Common myeloid progenitor, CD34-positive (primary cell): Measurements from ENCODE around the gene VPS13D.
A peak's percentile ranks its signal among the peaks of the same experiment; 100 is the strongest.

Experiments
- CTCF ChIA-PET: fragments of 350-600 bp; sonication (Branson Sonifier 250); formaldehyde crosslinking; loops from one replicate; lab custom pipeline; 2021; ENCODE audit warnings: antibody characterized with exemption; lab: Charles Lee
- POLR2A ChIA-PET: fragments of 350-600 bp; sonication (Branson Sonifier 250); formaldehyde crosslinking; loops from one replicate; lab custom pipeline; 2021; ENCODE audit warnings: antibody characterized with exemption; lab: Charles Lee
- DNase-seq, 3 donors: peaks; one replicate each; pipeline versions ENCODE4 v3.0.0 to v3.0.0-alpha.2; 2013
- H3K27ac ChIP-seq, 2 experiments: 1 replicate in 1 of 2; 2 replicates in 1 of 2; pipeline ENCODE4 v1.7.0; 2013; ENCODE audit warnings: inconsistent platforms in 2 of 2, low read length in 2 of 2, mild to moderate bottlenecking in 2 of 2, low read depth in 1 of 2, moderate library complexity in 1 of 2; ENCODE audit not compliant: severe bottlenecking in 2 of 2, insufficient read depth in 1 of 2, poor library complexity in 1 of 2
- H3K27me3 ChIP-seq, 5 experiments: replicated peaks in 2 of 5; 1 replicate in 3 of 5; 2 replicates in 2 of 5; pipeline versions ENCODE4 v1.6.1 to v1.7.0; 2013; ENCODE audit warnings: low read length in 4 of 5, mild to moderate bottlenecking in 2 of 5, moderate library complexity in 2 of 5, inconsistent platforms in 1 of 5; ENCODE audit not compliant: insufficient read depth in 5 of 5, control insufficient read depth in 4 of 5
- H3K36me3 ChIP-seq, 4 experiments: 1 replicate in 2 of 4; 2 replicates in 2 of 4; pipeline versions ENCODE4 v1.6.1 to v1.7.0; 2013; ENCODE audit warnings: low read length in 3 of 4, control low read depth in 1 of 4, mild to moderate bottlenecking in 1 of 4; ENCODE audit not compliant: control insufficient read depth in 4 of 4, insufficient read depth in 4 of 4
- H3K4me1 ChIP-seq, 4 experiments: 1 replicate in 3 of 4; 2 replicates in 1 of 4; pipeline versions ENCODE4 v1.6.1 to v1.7.1; 2013; ENCODE audit warnings: low read length in 3 of 4, mild to moderate bottlenecking in 3 of 4, control low read depth in 1 of 4, inconsistent platforms in 1 of 4, moderate library complexity in 1 of 4; ENCODE audit not compliant: control insufficient read depth in 4 of 4, insufficient read depth in 4 of 4; ENCODE audit errors: control extremely low read depth in 1 of 4
- H3K4me3 ChIP-seq, 7 experiments: 1 replicate in 4 of 7; 2 replicates in 3 of 7; pipeline versions ENCODE4 v1.5.1 to v1.7.0; 2013; ENCODE audit warnings: mild to moderate bottlenecking in 7 of 7, low read length in 6 of 7, moderate library complexity in 6 of 7, inconsistent platforms in 2 of 7, low read depth in 2 of 7, control low read depth in 1 of 7; ENCODE audit not compliant: insufficient read depth in 4 of 7, control insufficient read depth in 1 of 7; ENCODE audit errors: extremely low read depth in 1 of 7
- H3K9me3 ChIP-seq, 5 experiments: 1 replicate in 4 of 5; 2 replicates in 1 of 5; pipeline versions ENCODE4 v1.6.1 to v1.7.1; 2013; ENCODE audit warnings: low read length in 4 of 5, mild to moderate bottlenecking in 2 of 5, inconsistent platforms in 1 of 5, low read depth in 1 of 5, moderate library complexity in 1 of 5; ENCODE audit not compliant: control insufficient read depth in 4 of 5, insufficient read depth in 2 of 5; ENCODE audit errors: control extremely low read depth in 1 of 5
- WGBS: methylation state at CpG from one replicate; pipeline ENCODE4 v1.1.5; 2013; ENCODE audit not compliant: insufficient coverage; 5-methylcytosine and 5-hydroxymethylcytosine counted together

The VPS13D gene

DNA sequence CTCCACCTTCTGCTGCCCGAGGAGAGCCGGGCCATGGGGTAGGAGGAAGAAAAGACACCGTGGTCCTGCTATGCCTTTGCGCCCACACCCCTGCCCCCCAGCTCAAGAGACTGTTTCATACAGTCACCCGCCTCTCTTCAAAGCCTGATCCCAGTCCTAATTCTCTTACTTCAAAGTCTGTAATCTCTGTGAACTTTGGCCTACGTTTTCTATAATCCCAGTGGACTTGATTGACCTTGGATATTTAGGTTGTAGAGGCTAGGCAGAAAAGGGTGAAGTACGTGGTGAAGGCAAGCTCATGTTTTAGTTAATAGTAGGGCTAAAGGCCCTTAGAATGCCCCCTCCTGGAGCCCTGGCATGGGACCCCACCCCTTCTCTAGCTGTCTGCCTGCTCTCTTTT, 28.4 kb downstream of the VPS13D start:
- peaks cover 19 to 71% (median 50%) of the 10 kb centered on the region in 4 experiments for H3K36me3 ChIP-seq
- POLR2A ChIA-PET = no interaction called here

DNA sequence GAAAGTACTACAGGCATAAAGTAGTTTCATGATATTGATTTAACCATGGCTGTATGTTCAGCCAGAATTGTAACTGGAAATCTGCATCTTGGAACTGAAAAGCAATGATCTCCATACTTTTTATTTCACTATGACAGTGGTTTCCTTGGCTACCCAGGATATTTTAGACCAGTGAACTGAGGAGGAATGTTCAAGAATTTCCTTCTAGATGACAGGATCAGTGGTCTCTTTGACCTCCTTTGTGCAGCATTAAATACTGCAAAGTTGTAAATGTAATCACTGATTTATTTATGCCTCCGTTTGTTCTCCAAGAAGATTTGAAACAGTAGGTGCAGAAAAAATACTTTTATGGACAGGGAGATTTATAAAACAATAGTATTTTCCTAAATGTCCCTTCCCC, 39.5 kb downstream of the VPS13D start:
- Histone ChIP-seq H3K4me3 (no peak overlapping the region), H3K27ac (no peak overlapping the region), H3K27me3 (no peaks in the 10 kb centered on the region), H3K36me3 (peaks cover 17 to 74% (median 39%) of the 10 kb centered on the region in 4 experiments), H3K9me3 (peaks cover 0 to 11% (median 6%) of the 10 kb centered on the region in 5 experiments), H3K4me1 (peaks cover 0 to 6% (median 5%) of the 10 kb centered on the region in 4 experiments)
- POLR2A ChIA-PET = no interaction called here
- no peak for DNase-seq
- WGBS = no CpG with 5 or more reads among the region's 1 CpG
- CTCF ChIA-PET = interaction anchor here (1.5 kb wide), 1 partner anchor 10 kb away, joined by 3 read pairs; no protein-coding TSS in a partner anchor

More for the DNA sequence above, 28.4 kb downstream of the VPS13D start:
- Histone ChIP-seq H3K27me3 (no peaks in the 10 kb centered on the region), H3K4me1 (no peaks in the 10 kb centered on the region), H3K27ac (no peak overlapping the region), H3K4me3 (no peak overlapping the region), H3K9me3 (peaks cover 0 to 2% (median 0%) of the 10 kb centered on the region in 5 experiments)
- DNase-seq = no peak
- WGBS = 94% methylated on average over 5 of the region's 7 CpGs
- CTCF ChIA-PET = interaction anchor here (1.1 kb wide), 1 partner anchor 10 kb away, joined by 3 read pairs; no protein-coding TSS in a partner anchor

- WGBS = 100% methylated on average over 1 of the region's 4 CpGs
- H3K9me3 ChIP-seq = no peaks in the 10 kb centered on the region
- no peak for DNase-seq
- peaks cover 13 to 70% (median 35%) of the 10 kb centered on the region in 4 experiments for H3K36me3 ChIP-seq
- POLR2A ChIA-PET = no interaction called here
- no peak overlapping the region for H3K4me3 ChIP-seq
- no peak overlapping the region for H3K27ac ChIP-seq
- H3K27me3 ChIP-seq = no peaks in the 10 kb centered on the region
- CTCF ChIA-PET = interaction anchor here (1.0 to 1.8 kb wide), 5 partner anchors 9 to 388 kb away, joined by 3 to 4 read pairs (median 3); no protein-coding TSS in a partner anchor
- H3K4me1 ChIP-seq = peaks cover 0 to 3% (median 2%) of the 10 kb centered on the region in 4 experiments
Measured at GRCh38 chr1:12271033-12271432, 41.2 kb downstream of the VPS13D start.

GRCh38 chr1:12272770-12273169, 42.9 kb downstream of the VPS13D start:
- CTCF ChIA-PET = interaction anchor here (0.9 to 1.6 kb wide), 7 partner anchors 8 to 384 kb away, joined by 3 to 6 read pairs (median 4); no protein-coding TSS in a partner anchor
- Histone ChIP-seq H3K36me3 (peaks cover 19 to 80% (median 45%) of the 10 kb centered on the region in 4 experiments), H3K9me3 (no peaks in the 10 kb centered on the region), H3K27me3 (no peaks in the 10 kb centered on the region), H3K4me3 (no peak overlapping the region), H3K4me1 (no peaks in the 10 kb centered on the region), H3K27ac (no peak overlapping the region)
- 97% methylated on average over 5 of the region's 6 CpGs for WGBS
- no peak for DNase-seq
- POLR2A ChIA-PET = no interaction called here

DNA sequence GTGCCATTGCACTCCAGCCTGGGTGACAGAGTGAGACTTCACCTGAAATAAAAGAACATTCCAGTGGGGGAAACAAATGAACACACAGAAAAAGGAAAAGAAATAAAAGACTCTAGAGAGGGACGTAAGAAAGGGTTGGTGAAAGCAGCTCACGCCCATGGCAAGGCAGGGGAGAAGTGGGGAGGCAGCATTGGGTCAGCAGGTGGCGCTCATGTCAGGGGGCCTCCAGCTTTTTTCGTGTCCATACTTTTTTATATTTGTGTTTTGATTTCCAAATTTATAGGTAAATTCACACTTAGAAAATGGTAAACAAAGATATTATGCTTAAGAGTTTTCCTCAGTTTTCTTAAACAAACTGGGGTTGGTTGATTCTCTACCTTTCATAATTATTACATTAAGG, 45.5 kb downstream of the VPS13D start:
- Histone ChIP-seq H3K4me1 (no peaks in the 10 kb centered on the region), H3K9me3 (no peaks in the 10 kb centered on the region), H3K4me3 (no peak overlapping the region), H3K27ac (no peak overlapping the region), H3K27me3 (no peaks in the 10 kb centered on the region), H3K36me3 (peaks cover 15 to 71% (median 55%) of the 10 kb centered on the region in 4 experiments)
- peak; percentile 10 to 40 (median 25) for DNase-seq
- CTCF ChIA-PET = interaction anchor here (1.2 to 1.6 kb wide), 3 partner anchors 19 to 384 kb away, joined by 3 to 8 read pairs (median 3); no protein-coding TSS in a partner anchor
- WGBS = 93% methylated on average over 2 of the region's 4 CpGs
- POLR2A ChIA-PET = interaction anchor here (0.5 kb wide), 1 partner anchor 960 kb away, joined by 6 read pairs; no protein-coding TSS in a partner anchor

DNA sequence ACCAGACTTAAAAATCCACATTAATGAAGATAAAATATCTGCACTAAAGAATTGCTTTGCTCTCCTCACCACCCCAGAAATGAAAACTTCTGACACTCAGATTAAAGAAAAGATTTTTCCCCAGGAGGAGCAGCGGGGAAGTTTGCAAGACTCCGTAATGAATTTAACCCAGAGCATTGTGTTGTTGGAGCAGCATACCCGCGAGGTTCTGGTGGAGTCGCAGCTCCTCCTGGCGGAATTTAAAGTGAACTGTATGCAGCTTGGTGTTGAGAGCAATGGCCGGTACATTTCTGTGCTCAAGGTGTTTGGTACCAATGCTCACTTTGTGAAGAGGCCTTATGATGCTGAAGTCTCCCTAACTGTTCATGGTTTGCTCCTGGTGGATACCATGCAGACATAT, 46.4 kb downstream of the VPS13D start:
- H3K27ac ChIP-seq = no peak overlapping the region
- CTCF ChIA-PET = interaction anchor here (1.1 to 1.5 kb wide), 6 partner anchors 11 to 383 kb away, joined by 3 to 6 read pairs (median 4); no protein-coding TSS in a partner anchor
- WGBS = 86% methylated on average over 7 of the region's 7 CpGs
- peaks cover 15 to 67% (median 51%) of the 10 kb centered on the region in 4 experiments for H3K36me3 ChIP-seq
- H3K4me3 ChIP-seq = no peak overlapping the region
- H3K9me3 ChIP-seq = no peaks in the 10 kb centered on the region
- DNase-seq = peak; percentile 7 to 49 (median 29)
- no peaks in the 10 kb centered on the region for H3K4me1 ChIP-seq
- H3K27me3 ChIP-seq = no peaks in the 10 kb centered on the region
- POLR2A ChIA-PET = no interaction called here

GRCh38 chr1:12279003-12279402, 49.2 kb downstream of the VPS13D start:
- Histone ChIP-seq H3K27ac (no peak overlapping the region), H3K4me1 (no peaks in the 10 kb centered on the region), H3K9me3 (no peaks in the 10 kb centered on the region), H3K36me3 (peaks cover 13 to 73% (median 55%) of the 10 kb centered on the region in 4 experiments), H3K27me3 (no peaks in the 10 kb centered on the region), H3K4me3 (no peak overlapping the region)
- WGBS = 97% methylated on average over 3 of the region's 3 CpGs
- POLR2A ChIA-PET = no interaction called here
- CTCF ChIA-PET = interaction anchor here (1.3 kb wide), 1 partner anchor 9 kb away, joined by 3 read pairs; no protein-coding TSS in a partner anchor
- no peak for DNase-seq
